T-helper 1 cell treated with Interleukin-12 subunit alpha and Interleukin-12 subunit beta and Interleukin-4 antibody, amounts not matched to agents 30 ng/mL and 1 ng/mL, for 36 hours (primary cell): ENCODE results near the gene RP2. TPM values are rescaled to one million over a fixed set of nuclear protein-coding genes. Genes with fewer than 3 reads are reported as not detected.

Experiments
- intact Hi-C: fragments of 100-400 bp; cut with micrococcal nuclease; formaldehyde crosslinking; loops from one replicate; pipeline ENCODE4 v1.15.1; 2024
- total RNA-seq: library from RNA; stranded (reverse); gene quantifications from 2 replicates; pipeline ENCODE4 v1.2.3, GENCODE V29; 2022

Gene RP2
- total RNA-seq, 1 donor from 2014 or later = 9.0 TPM

DNA sequence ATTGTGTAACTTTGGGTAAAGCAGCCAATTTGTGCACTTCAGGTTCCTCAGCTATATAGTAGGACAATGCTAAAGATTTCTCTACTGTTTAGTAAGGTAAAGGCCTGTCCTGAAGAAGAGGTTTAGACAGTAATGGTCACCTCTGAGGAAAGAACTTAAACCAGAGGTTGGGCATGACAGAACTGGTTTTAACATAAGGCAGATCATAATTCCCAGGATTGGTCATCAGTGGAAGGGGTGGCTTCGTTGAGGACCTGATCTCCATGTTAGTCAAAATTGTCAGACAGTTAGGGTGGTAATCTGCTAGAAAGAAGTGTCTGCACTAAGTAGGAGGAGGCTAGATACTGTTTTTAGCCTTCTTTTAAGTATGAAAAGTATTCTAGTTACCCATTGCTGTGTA lies 4.1 kb downstream of the RP2 start:
- intact Hi-C loops = no loop called here

DNA sequence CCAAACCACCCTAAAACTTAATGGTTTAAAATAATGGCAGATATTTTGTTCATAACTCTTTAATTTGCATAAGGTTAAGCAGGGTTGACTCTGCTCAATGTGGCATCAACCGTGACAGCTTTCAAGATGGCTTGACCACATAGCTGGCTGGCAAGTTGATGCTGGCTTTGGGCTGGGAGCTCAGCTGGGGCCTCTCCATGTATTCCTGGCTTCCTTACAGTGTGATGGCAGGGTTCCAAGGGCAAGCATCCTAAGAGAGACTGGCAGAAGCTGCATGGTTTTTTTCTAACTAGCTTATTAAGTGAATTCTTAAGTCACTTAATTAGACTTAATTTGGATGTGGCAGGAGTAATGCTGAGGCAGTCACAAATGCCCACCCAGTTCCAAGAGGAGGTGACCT lies 4.5 kb downstream of the RP2 start:
- intact Hi-C loops = no loop called here

DNA sequence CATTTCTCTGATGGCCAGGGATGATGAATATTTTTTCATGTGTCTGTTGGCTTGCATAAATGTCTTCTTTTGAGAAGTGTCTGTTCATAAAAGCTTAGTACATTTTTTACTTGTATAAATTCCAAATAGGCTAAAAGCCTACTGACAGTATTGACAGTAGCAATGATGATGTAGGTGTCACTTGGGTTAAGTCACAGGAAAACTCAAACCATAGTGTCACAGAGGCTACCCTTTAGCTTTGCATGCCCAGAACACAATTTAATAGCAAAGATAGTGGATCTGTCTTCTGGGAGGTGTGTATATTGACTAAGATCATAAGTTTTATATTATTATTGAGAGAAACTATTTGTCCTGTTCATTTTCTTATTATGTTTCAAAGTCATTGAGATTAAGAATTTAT lies 8.1 kb downstream of the RP2 start:
- intact Hi-C loops = no loop called here

DNA sequence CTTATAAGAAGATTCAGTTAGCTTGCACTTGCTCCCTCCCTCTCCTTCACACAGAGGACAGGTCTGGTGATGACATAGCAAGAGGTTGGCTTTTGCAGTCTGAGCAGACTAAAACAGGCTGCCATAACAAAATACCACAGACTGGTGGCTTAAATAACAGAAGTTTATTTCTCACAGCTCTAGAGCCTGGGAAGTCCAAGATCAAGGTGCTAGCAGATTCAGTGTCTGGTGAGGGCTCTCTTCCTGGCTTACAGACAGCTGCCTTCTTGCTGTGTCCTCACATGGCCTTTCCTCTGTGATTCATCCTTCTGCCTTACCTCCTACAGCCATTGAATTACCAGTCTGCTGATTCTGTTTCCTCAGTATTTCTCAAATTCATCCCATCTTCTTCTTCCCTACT lies 13.1 kb downstream of the RP2 start:
- intact Hi-C loops = no loop called here

DNA sequence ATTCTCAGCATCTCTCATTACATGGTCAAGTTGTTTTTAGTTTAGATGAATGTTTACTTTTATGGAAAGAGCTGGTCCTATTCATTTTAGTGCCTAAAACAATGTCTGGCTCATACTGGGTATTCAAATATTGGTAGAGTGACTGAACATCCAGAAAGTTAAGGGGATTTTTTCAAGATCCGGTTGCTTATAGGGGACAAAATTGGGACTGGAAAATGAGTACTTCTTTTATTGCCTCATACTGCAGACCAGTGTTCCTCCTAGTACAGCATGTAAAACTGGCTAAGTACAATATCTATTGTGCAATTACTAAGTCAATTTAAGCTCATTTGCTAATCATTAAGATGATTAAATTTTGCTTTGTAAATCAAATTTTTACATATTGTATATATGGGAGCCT lies 13.9 kb downstream of the RP2 start:
- intact Hi-C loops = no loop called here

DNA sequence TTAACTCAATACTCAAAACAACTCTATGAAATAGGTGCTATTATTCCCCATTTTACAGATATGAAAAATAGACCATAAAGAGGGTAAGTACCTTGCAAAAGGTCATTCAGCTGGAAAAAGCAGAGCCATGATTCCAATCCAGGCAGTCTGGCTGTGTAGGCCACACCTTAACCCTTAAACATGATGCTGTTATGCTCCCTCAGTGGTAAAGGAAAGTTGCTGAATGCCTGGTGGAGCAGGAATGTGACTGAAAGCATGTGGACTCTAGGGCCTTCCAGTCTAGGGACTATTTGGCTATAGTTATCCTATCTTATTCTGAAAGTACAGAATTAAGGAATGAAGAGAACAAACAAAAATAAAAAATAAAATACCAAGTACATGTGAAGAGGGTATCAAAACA lies 19.6 kb downstream of the RP2 start:
- intact Hi-C loops = no loop called here

DNA sequence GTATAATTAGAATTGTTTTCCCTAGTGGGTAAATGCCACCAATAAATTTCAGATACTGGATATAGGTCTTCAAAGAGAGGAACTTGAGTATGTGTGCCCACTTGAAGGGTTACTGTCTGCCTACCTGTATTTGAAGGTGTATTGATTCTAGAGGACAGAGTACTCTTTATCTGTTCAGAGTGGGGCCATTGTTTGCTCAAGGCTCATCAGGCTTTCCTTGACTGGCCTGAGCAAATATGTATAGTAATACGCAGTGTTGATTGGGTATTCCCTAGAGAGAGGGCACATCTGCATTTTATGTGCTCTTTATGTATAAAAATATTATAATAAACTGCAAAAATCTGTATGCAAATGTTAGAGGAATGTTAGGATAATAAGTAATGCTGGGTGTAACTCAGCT lies 23.7 kb downstream of the RP2 start:
- intact Hi-C loops = no loop called here

DNA sequence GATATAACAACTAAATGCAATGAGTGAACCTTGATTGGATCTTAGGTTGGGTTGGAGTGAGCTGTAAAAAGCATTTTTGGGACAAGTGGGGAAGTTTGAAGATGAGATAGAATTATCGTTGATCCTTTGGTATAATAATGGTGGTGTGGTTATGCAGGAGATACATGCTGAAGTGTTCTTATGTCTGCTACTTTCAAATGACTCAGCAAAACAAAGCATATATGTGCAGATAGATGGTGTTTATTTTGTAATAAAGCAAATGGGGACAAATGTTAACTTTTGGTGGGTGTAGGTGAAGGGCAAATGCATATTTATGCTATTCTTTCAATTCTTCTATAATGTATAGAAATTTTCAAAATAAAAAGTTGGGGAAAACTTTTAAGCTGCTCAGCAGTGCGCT lies 26.2 kb downstream of the RP2 start:
- intact Hi-C loops = no loop called here

DNA sequence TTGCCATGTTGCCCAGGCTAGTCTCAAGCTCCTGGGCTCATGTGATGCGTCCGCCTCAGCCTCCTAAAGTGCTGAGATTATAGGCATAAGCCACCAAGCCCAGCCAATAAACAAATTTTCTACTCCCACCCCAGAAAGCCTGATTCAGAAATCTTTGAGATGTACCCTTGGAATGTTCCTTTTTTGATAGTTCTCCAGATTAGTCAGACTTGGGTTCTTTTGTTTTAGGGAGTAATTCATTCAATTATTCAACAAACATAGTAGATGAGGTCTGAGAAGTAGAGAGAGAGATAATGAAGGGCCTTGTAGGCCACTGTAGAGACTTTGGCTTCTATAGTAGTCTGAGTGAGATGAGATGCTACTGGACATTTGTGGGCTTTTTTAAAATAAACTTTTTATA lies 27.8 kb downstream of the RP2 start:
- intact Hi-C loops = no loop called here

DNA sequence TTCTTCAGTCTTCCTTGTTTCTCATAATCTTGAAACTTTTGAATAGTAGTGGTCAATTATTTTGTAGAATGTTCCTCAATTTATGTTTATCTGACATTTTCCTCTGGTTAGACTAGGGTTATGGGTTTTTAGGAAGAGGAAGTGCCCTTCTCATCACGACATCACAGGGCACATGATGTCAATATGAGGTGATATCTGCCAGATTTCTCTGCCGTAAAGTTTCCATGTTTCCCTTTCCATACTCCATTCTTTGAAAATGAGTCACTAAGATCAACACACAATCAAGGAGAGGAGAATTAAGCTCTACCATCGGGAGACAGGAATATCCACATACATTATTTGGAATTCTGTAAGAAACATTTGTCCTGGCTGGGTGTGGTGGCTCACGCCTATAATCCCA lies 28.4 kb downstream of the RP2 start:
- intact Hi-C loops = no loop called here

DNA sequence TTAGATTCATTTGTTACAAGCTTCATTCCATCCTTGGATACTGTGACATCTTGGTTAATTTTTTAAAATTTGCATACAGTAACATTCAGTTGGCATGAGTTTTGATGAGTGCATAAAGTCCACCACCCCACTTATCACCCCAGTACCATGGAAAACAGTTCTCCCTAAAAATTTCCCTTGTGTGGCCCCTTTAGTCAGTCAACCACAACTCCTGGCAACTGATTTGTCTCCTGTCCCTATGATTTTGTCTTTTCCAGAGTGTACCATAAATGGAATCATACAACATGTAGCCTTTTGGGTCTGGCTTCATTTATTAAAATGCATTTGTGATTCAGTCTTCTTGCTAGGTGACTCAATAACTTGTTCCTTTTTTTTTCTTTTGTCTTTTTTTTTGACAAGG lies 29.9 kb downstream of the RP2 start:
- intact Hi-C loops = no loop called here

DNA sequence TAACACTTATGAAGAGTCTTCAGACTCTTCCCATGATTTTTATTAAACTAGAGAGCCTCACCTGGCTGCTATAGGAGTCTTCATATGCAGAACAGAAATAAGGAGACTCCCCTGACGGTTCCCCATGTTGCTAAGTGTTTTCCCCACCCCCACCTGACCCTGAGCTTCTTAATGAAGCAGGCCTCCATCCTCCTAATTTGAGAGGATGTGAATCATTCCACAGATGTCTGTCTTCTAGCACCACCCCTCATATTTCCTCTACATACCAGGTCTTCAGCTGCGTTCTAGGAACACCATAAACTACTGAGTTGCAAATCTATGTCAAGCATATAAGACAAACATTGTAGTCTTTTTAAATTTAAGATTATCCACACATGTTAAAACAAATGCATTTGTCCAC lies 36.9 kb downstream of the RP2 start:
- intact Hi-C loops = no loop called here

DNA sequence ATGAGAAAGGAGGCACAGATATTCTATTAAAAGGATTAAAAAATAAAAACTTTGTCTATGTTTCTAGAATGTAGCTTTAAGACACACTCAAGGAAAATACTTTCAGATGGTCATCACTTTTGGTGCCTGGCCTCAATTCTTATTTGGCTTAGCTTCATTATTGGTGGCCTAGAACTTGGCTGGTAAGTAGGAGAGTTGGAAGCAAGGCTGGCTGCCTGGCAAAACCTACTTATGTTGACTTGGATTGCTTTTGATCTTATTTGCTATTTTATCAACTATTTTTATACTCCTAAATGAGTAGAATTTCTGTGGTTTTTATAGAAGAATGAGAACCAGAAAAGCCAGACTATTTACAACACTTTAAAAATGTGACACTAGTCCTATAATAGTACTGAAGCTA lies 40.1 kb downstream of the RP2 start:
- intact Hi-C loops = no loop called here

DNA sequence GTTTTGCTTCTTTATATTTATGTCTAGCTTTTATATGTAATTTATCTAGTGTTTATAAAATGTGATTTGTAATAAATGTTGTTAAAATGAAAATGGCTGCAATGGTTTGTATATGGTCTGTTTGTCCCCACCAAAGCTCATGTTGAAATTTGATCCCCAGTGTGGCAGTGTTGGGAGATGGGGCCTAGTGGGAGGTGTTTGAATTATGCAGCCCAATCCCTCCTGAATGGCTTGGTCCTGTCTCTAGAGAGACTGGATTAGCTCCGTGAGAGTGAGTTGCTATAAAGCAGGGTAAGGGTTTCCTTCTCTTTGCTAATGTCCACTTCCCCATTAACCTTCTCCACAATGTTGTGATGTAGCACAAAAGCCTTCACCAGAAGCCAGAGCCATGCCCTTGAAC lies 45.4 kb downstream of the RP2 start:
- intact Hi-C loops = no loop called here

DNA sequence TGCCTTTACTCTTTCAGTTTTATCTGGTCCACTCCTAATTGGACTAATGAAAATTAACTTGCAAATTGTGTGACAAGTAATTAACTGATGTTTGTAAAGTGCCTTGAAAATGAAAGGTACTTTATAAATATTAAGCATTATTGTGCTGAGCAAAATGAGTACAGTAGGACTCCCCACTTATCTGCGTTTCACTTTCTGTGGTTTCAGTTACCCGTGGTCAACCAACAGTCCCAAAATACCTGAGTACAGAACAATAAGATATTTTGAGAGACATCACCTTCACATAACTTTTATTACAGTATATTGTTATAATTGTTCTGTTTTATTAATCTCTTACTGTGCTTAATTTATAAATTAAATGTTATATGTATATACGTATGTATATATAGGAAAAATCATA lies 48.0 kb downstream of the RP2 start:
- intact Hi-C loops = no loop called here

DNA sequence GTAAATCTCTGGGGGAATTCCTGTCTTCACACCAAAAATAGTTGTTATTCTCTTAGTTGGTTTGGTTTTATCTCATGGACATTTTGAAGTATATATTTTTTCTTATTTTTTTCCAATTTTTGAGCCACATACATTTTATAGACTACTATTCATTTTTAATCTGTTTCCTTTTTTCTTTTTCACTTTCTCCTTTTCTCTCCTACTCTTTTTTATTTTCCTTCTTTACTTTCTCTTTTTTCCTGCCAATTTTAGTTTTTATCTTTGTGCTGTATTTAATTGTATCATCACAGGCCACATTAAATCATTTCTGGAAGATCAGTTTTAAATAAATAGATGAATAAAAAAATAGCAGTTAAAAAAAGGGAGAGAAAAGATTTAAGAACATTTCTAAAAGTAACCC lies 61.4 kb downstream of the RP2 start:
- intact Hi-C loops = no loop called here

DNA sequence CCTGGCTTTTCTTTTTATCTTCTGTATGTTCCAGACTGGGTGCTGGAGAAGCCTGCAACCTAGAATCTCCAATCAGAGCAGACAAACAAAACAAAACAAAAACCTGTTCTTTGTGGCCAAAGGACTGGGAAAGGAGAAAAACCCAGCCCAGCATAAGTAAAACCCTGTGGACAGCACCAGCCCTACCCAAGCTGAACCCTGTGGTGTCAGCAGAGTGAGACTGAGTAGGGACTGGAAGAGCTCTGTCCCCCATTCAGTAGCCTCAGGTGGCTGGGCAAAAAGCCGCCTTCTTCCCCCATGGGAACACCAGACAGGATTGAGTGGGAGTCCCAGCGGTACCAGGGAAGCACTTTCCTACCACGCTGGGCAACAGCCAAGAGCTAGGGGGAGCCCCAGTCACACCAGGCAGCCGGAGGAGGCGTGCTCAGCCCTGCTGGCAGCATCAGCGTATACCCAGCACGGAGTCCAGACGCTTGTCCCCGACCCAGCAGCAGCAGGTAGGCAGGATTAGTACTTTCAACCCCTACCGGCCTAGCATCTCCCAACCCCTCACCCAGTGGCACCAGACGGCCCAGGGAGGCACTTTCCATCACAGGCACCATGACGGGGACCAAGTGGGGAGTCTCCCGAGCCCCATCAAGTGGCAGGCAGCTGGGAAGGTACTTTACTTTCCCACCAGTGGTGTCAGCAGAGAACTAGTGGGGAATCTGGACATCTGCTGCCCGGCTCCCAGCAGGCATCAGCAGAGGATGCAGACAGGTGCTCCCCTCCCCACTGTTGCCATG lies 66.8 kb downstream of the RP2 start:
- intact Hi-C loops = loop anchor here (1.0 to 2.0 kb wide), 3 partner anchors 75 to 189 kb away; no protein-coding TSS in a partner anchor

DNA sequence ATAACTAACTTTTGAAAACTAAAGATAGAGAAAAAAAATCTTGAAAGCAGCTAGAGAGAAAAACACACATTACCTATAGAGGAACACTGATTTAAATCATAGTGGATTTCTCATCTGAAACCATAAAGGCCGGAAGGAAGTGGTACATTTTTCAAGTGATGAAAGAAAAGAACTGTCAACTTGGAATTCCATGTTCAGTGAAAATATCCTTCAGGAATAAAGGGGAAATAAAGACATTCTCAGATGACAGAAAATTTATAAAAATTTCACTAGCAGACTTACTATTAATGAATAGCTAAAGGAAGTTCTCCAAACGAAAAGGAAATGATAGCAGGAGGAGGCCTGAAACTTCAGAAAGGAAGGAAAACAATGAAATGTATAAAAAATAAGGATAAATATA lies 67.8 kb downstream of the RP2 start:
- intact Hi-C loops = no loop called here

DNA sequence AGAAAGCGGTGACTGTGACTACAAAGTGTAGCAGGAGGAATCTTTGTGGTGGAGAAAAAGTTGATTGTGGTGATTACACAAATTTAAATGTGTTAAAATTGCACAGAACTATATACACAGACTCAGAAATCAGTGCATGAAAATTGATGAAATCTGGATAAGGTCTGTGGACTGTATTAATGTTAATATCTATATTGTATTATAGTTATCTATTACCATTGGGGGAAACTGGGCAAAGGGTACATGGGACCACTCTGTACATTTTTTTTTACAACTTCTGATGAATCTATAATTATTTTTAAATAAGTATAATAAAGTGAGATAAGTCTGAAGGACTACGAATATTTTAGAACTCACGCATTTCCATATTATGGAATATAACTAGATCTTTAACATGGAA lies 73.6 kb downstream of the RP2 start:
- intact Hi-C loops = loop anchor here (5.0 kb wide), 3 partner anchors 153 to 363 kb away; partner anchors contain the start of genes SLC9A7, UBA1 and ZNF674

DNA sequence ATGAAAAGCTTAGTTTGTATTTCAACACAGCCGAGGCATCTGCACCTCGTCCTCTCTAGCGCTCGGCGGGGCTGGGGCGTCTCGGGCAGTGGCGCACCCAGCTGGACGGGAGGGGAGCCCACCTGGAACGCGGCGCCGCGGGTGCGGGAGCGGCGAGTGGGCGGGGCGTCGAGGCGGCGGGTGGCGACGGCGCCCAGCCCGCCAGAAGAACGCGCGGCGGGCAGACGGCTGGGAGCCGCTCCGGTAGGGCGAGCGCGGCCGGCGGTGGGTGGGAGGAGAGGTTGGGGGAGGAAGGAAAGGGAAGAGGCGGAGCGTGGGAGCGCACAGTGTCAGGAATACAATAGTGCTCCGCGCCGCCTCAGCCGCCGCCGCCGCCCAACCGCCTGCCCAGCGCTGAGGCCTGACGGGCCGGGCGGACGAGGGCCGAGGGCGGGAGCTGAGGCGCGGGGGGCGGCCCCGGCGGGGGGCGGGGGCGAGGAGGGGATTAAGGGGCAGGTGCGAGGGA lies 75.3 kb downstream of the RP2 start, which contains the start of gene JADE3:
JADE3 (plus strand) TSS at position 324 of the 505 bp plus-strand sequence. CDS start 72,474 bp downstream, outside the sequence.
- intact Hi-C loops = loop anchor here (2.0 to 5.0 kb wide), 4 partner anchors 75 to 365 kb away; partner anchors contain the start of genes RP2, SLC9A7, UBA1 and ZNF674

DNA sequence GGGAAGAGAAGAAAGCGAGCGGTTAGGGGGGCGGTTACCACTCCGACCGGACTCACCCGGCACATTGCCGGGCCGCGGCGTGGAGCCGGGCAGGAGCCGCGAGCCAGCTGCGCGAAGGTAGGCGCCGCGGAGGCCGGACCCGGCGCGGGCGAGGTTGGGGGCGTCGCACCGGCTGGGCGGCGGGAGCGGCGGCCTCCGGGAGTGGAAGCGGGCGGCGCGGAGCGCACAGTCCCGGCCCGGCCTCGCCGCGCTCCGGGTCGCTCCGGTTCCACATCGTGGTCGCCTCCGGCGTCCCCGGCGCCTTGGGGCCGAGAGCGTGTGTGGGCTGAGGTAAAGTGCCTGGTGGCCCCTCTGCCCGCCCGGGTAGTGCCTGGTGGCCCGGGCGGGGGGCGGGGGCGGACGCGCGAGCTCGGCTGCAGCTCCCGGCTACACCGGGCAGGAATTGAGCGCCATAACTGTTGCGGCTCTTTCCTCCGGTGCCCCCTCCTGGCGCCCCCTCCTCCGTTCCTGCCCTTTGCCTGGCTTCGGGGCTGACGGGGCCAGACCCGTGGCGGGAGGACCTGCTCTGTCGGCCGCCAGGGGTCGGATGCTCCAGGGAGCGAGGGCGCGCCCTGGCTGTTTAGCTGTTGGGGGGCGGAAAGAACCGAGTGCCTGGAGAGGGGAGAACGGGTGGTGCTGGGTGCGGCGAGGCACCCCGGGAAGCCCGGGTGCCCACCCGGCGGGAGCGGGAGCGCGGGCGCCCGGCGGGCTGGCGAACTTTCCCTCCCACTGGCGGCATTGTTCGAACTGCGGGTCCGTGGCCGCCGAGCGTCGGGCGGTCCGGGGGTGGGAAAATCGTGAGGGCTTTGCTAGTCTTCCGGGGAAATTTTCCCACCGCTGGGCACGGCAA lies 76.0 kb downstream of the RP2 start:
- intact Hi-C loops = loop anchor here (2.0 to 5.0 kb wide), 4 partner anchors 76 to 366 kb away; partner anchors contain the start of genes RP2, SLC9A7, UBA1 and ZNF674

DNA sequence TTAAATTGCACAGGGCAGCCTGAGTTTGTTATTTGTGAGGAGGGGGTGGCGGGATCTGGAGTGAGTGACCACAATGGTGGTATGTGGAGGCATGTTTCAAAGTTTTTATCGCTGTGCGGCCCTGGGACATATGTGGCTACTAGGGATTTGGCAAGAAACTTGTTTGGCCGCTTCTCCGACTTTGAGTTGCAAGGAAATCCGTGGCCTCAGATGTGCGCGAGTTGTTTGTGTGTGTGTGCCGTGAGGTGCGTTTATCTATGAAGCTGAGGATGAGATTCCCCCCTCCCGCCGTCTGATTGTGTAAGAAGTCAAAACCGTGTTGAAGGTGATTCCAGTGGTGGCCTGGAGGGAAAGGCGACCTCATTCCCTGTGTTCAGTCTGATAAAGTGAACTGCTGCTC lies 76.8 kb downstream of the RP2 start:
- intact Hi-C loops = loop anchor here (2.0 to 5.0 kb wide), 4 partner anchors 77 to 366 kb away; partner anchors contain the start of genes RP2, SLC9A7, UBA1 and ZNF674
